HEK293 (cell line): ENCODE data around the gene DDX18.

Source experiments
- CTCF ChIA-PET: fragments of 350-600 bp; formaldehyde crosslinking; extraction: SDS; loops from one replicate; lab custom pipeline; 2021; ENCODE audit warnings: antibody characterized with exemption; lab: Yijun Ruan, JAX
- POLR2A ChIA-PET: fragments of 300-600 bp; formaldehyde crosslinking; extraction: SDS; loops from one replicate; lab custom pipeline; 2020; ENCODE audit warnings: antibody characterized with exemption, inconsistent platforms; lab: Yijun Ruan, JAX
- H3K27ac ChIP-seq: fragments of 200-500 bp; sonication (Bioruptor generic); 2 replicates; pipeline ENCODE4 v1.5.1; 2014; ENCODE audit warnings: low read depth, low read length, control low read depth, inconsistent platforms; ENCODE audit errors: extremely low read depth
- H3K36me3 ChIP-seq, 2 experiments: fragments of 200-500 bp in 1 of 2; sonication (Bioruptor generic) in 1 of 2; 1 replicate in 1 of 2; 2 replicates in 1 of 2; pipeline ENCODE4 v1.5.1; 2014 to 2017; ENCODE audit warnings: inconsistent platforms in 2 of 2, low read length in 2 of 2; ENCODE audit not compliant: control insufficient read depth in 2 of 2, insufficient read depth in 1 of 2
- H3K4me1 ChIP-seq: fragments of 200-500 bp; sonication (Bioruptor generic); 2 replicates; pipeline ENCODE4 v1.5.1; 2014; ENCODE audit warnings: mild to moderate bottlenecking, low read length, inconsistent platforms; ENCODE audit not compliant: control insufficient read depth, insufficient read depth
- H3K4me3 ChIP-seq: 2 replicates; pipeline ENCODE4 v1.5.1; 2011; ENCODE audit warnings: low read depth, mild to moderate bottlenecking, control low read depth, low read length, moderate library complexity
- H3K9me3 ChIP-seq: fragments of 200-500 bp; sonication (Bioruptor generic); 2 replicates; pipeline ENCODE4 v1.5.1; 2014; ENCODE audit warnings: low read depth, low read length, inconsistent platforms; ENCODE audit not compliant: control insufficient read depth, insufficient read depth
- AEBP2 ChIP-seq: fragments of 450-650 bp; formaldehyde crosslinking; IDR thresholded peaks from 2 replicates; pipeline ENCODE4 v1.5.1; 2016; ENCODE audit warnings: missing biosample characterization, missing genetic modification characterization, borderline replicate concordance
- HOXD13 ChIP-seq: sonication (generic); formaldehyde crosslinking; IDR thresholded peaks from 2 replicates; pipeline ENCODE4 v1.8.0; 2022; ENCODE audit warnings: missing genetic modification reagents, borderline replicate concordance
- OSR2 ChIP-seq: fragments of 450-650 bp; formaldehyde crosslinking; IDR thresholded peaks from 2 replicates; pipeline ENCODE4 v1.5.1; 2016; ENCODE audit warnings: missing biosample characterization, missing genetic modification characterization
- PRDM6 ChIP-seq: fragments of 450-650 bp; formaldehyde crosslinking; IDR thresholded peaks from 2 replicates; pipeline ENCODE4 v1.5.1; 2017; ENCODE audit warnings: missing biosample characterization, missing genetic modification characterization
- ZBTB44 ChIP-seq: fragments of 450-650 bp; IDR thresholded peaks from 2 replicates; pipeline ENCODE4 v1.5.1; 2018; ENCODE audit warnings: missing biosample characterization, mild to moderate bottlenecking, missing genetic modification characterization
- ZBTB48 ChIP-seq: fragments of 450-650 bp; formaldehyde crosslinking; IDR thresholded peaks from 2 replicates; pipeline ENCODE4 v1.5.1; 2016; ENCODE audit warnings: missing biosample characterization, missing genetic modification characterization
- ZNF157 ChIP-seq: fragments of 450-650 bp; formaldehyde crosslinking; IDR thresholded peaks from 2 replicates; pipeline ENCODE4 v1.5.1; 2016; ENCODE audit warnings: missing biosample characterization, missing genetic modification characterization
- ZNF354C ChIP-seq: fragments of 450-650 bp; formaldehyde crosslinking; IDR thresholded peaks from 2 replicates; pipeline ENCODE4 v1.5.1; 2016; ENCODE audit warnings: missing biosample characterization, missing genetic modification characterization, low read depth, borderline replicate concordance
- ZNF391 ChIP-seq: fragments of 450-650 bp; formaldehyde crosslinking; IDR thresholded peaks from 2 replicates; pipeline ENCODE4 v1.5.1; 2016; ENCODE audit warnings: low read depth, missing biosample characterization, missing genetic modification characterization, borderline replicate concordance
- ZNF394 ChIP-seq: fragments of 450-650 bp; formaldehyde crosslinking; IDR thresholded peaks from 2 replicates; pipeline ENCODE4 v1.5.1; 2016; ENCODE audit warnings: missing biosample characterization, missing genetic modification characterization, mild to moderate bottlenecking, moderate library complexity, borderline replicate concordance
- ZNF404 ChIP-seq: fragments of 450-650 bp; formaldehyde crosslinking; IDR thresholded peaks from 2 replicates; pipeline ENCODE4 v1.5.1; 2017; ENCODE audit warnings: missing biosample characterization, missing genetic modification characterization
- ZNF510 ChIP-seq: fragments of 450-650 bp; formaldehyde crosslinking; IDR thresholded peaks from 2 replicates; pipeline ENCODE4 v1.5.1; 2018; ENCODE audit warnings: mild to moderate bottlenecking, missing genetic modification characterization, missing biosample characterization; ENCODE audit not compliant: insufficient replicate concordance
- ZNF518A ChIP-seq: fragments of 450-650 bp; formaldehyde crosslinking; conservative IDR thresholded peaks from 2 replicates; pipeline ENCODE4 v1.5.1; 2016; ENCODE audit warnings: low read depth, missing biosample characterization, missing genetic modification characterization
- ZNF548 ChIP-seq: fragments of 450-650 bp; formaldehyde crosslinking; IDR thresholded peaks from 2 replicates; pipeline ENCODE4 v1.5.1; 2016; ENCODE audit warnings: missing biosample characterization, missing genetic modification characterization
- ZNF585B ChIP-seq: fragments of 450-650 bp; formaldehyde crosslinking; IDR thresholded peaks from 2 replicates; pipeline ENCODE4 v1.5.1; 2016; ENCODE audit warnings: missing biosample characterization, missing genetic modification characterization
- ZNF76 ChIP-seq: fragments of 450-650 bp; formaldehyde crosslinking; IDR thresholded peaks from 2 replicates; pipeline ENCODE4; 2016; ENCODE audit warnings: low read depth, missing biosample characterization, missing genetic modification characterization, borderline replicate concordance
- ZXDB ChIP-seq: fragments of 450-650 bp; formaldehyde crosslinking; IDR thresholded peaks from 2 replicates; pipeline ENCODE4 v1.5.1; 2016; ENCODE audit warnings: missing biosample characterization, missing genetic modification characterization

DDX18 gene

GRCh38 chr2:117858892-117859531, 44.5 kb downstream of the DDX18 start (continued):
- no peak for TF ChIP-seq ZNF518A (tag by site-specific recombination)

GRCh38 chr2:117859532-117859911, 45.0 kb downstream of the DDX18 start:
- TF ChIP-seq PRDM6 (tag by site-specific recombination) (no peak), ZXDB (tag by site-specific recombination) (no peak), ZBTB44 (no peak), ZNF510 (no peak), OSR2 (tag by site-specific recombination) (no peak), ZNF585B (tag by site-specific recombination) (no peak), ZNF548 (tag by site-specific recombination) (no peak), ZNF404 (no peak), ZNF354C (tag by site-specific recombination) (no peak), ZNF394 (no peak), HOXD13 (no peak), ZNF391 (tag by site-specific recombination) (no peak), ZNF76 (tag by site-specific recombination) (no peak), AEBP2 (tag by site-specific recombination) (no peak), ZBTB48 (no peak), ZNF157 (tag by site-specific recombination) (no peak)
- no peak overlapping the region for H3K4me3 ChIP-seq
- H3K36me3 ChIP-seq, result no peaks in the 10 kb centered on the region
- H3K9me3 ChIP-seq, result no peaks in the 10 kb centered on the region
- H3K4me1 ChIP-seq, result no peaks in the 10 kb centered on the region
- ChIA-PET POLR2A (no interaction called here), CTCF (no interaction called here)
- no peak overlapping the region for H3K27ac ChIP-seq
